ENCODE measurements around the gene GANC. TPM values are rescaled to one million over a fixed set of nuclear protein-coding genes. Genes with fewer than 3 reads are reported as not detected.
"Not testable (repeated sequence)": the region's sequence is repeated elsewhere in the genome, so short reads cannot be mapped to it uniquely, and the experiment has no call there.

Gene GANC
- total and polyA plus RNA-seq, 5 donors: 7.4 to 24.3 (median 20.8) TPM

DNA sequence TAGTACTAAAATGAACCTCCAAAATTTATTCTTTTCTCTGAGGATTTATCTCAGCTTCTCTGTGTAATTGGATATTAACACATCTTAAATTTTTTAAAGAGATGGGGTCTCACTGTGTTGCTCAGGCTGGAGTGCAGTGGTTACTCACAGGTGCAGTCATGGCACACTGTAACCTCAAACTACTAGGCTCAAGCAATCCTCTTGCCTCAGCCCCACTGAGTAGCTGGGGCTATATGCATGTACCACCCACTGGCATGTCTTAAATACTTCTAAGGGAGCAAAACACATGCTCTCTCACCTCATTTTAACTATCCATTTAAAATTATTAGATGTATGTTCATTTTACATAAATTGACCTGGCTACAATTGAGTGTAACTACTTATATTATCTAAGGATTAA, 11.6 kb downstream of the GANC start:
- no peaks in the 10 kb centered on the region for H3K27me3 ChIP-seq (ENCODE audit: control insufficient read depth, insufficient read depth)
- no peaks in the 10 kb centered on the region for H3K9me3 ChIP-seq (ENCODE audit: control insufficient read depth, low read length)
- ATAC-seq (no peak), DNase-seq (no peak)
- intact Hi-C loops (cut with DNase I): no loop called here
- H3K27ac ChIP-seq (ENCODE audit: low read length): no peak overlapping the region
- no peak overlapping the region for H3K4me3 ChIP-seq (ENCODE audit: low read length)
- no peaks in the 10 kb centered on the region for H3K4me1 ChIP-seq (ENCODE audit: control insufficient read depth, insufficient read depth, low read length)

- Histone ChIP-seq H3K4me3 (ENCODE audit: low read length) (no peak overlapping the region), H3K4me1 (ENCODE audit: control insufficient read depth, insufficient read depth, low read length) (no peaks in the 10 kb centered on the region), H3K27me3 (ENCODE audit: control insufficient read depth, insufficient read depth) (no peaks in the 10 kb centered on the region), H3K9me3 (ENCODE audit: control insufficient read depth, low read length) (no peaks in the 10 kb centered on the region), H3K27ac (ENCODE audit: low read length) (no peak overlapping the region)
- ATAC-seq (no peak), DNase-seq (no peak)
- WGBS: 86% methylated on average over 1 of the region's 1 CpG
- intact Hi-C loops (cut with DNase I): no loop called here
Measured at GRCh38 chr15:42285034-42285433, 12.0 kb downstream of the GANC start.

GRCh38 chr15:42286445-42287029, 13.5 kb downstream of the GANC start:
- Histone ChIP-seq H3K27ac (ENCODE audit: low read length) (no peak overlapping the region), H3K9me3 (ENCODE audit: control insufficient read depth, low read length) (no peaks in the 10 kb centered on the region), H3K27me3 (ENCODE audit: control insufficient read depth, insufficient read depth) (no peaks in the 10 kb centered on the region), H3K4me3 (ENCODE audit: low read length) (no peak overlapping the region), H3K4me1 (ENCODE audit: control insufficient read depth, insufficient read depth, low read length) (no peaks in the 10 kb centered on the region)
- no peak for DNase-seq
- intact Hi-C loops (cut with DNase I): no loop called here
- ATAC-seq: no peak
- 87% methylated on average over 4 of the region's 4 CpGs for WGBS

DNA sequence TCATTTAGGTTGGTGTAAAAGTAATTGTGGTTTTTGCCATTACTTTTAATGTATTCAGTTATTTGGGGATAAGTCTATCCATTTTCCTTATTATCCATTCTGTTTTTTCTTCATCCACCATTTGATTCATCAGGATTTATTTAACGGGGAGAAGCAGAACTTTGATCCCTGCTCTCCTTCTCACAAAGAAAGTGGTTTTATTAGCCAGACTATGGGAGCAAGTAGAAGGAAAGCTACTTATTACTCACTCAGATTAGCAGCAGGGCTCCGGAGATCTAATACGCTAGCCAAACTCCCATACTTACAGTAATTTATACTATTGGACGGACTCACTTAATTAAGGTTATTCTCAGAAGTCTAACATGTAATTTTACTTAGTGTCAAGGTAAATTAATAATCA, 14.9 kb downstream of the GANC start:
- no peaks in the 10 kb centered on the region for H3K9me3 ChIP-seq (ENCODE audit: control insufficient read depth, low read length)
- DNase-seq (no peak), ATAC-seq (no peak)
- H3K4me1 ChIP-seq (ENCODE audit: control insufficient read depth, insufficient read depth, low read length): no peaks in the 10 kb centered on the region
- 98% methylated on average over 4 of the region's 4 CpGs for WGBS
- no peaks in the 10 kb centered on the region for H3K27me3 ChIP-seq (ENCODE audit: control insufficient read depth, insufficient read depth)
- no peak overlapping the region for H3K27ac ChIP-seq (ENCODE audit: low read length)
- intact Hi-C loops (cut with DNase I): no loop called here
- H3K4me3 ChIP-seq (ENCODE audit: low read length): no peak overlapping the region

- Histone ChIP-seq H3K27ac (ENCODE audit: low read length) (no peak overlapping the region), H3K27me3 (ENCODE audit: control insufficient read depth, insufficient read depth) (no peaks in the 10 kb centered on the region), H3K4me1 (ENCODE audit: control insufficient read depth, insufficient read depth, low read length) (no peaks in the 10 kb centered on the region), H3K4me3 (ENCODE audit: low read length) (no peak overlapping the region), H3K9me3 (ENCODE audit: control insufficient read depth, low read length) (no peaks in the 10 kb centered on the region)
- no peak for DNase-seq
- intact Hi-C loops (cut with DNase I): no loop called here
- no peak for ATAC-seq
- 97% methylated on average over 1 of the region's 1 CpG for WGBS
Measured at GRCh38 chr15:42289166-42289565, 16.2 kb downstream of the GANC start.

GRCh38 chr15:42301004-42301403, 28.0 kb downstream of the GANC start:
- H3K4me3 ChIP-seq (ENCODE audit: low read length); H3K9me3 ChIP-seq (ENCODE audit: control insufficient read depth, low read length); ATAC-seq; H3K4me1 ChIP-seq (ENCODE audit: control insufficient read depth, insufficient read depth, low read length); DNase-seq; H3K27ac ChIP-seq (ENCODE audit: low read length); H3K27me3 ChIP-seq (ENCODE audit: control insufficient read depth, insufficient read depth); intact Hi-C loops (cut with DNase I): not testable (repeated sequence)
- WGBS: 76% methylated on average over 4 of the region's 4 CpGs

- no peak for ATAC-seq
- no peaks in the 10 kb centered on the region for H3K9me3 ChIP-seq (ENCODE audit: control insufficient read depth, low read length)
- intact Hi-C loops (cut with DNase I): no loop called here
- no peak overlapping the region for H3K4me3 ChIP-seq (ENCODE audit: low read length)
- no peaks in the 10 kb centered on the region for H3K27me3 ChIP-seq (ENCODE audit: control insufficient read depth, insufficient read depth)
- 71% methylated on average over 1 of the region's 1 CpG for WGBS
- no peaks in the 10 kb centered on the region for H3K4me1 ChIP-seq (ENCODE audit: control insufficient read depth, insufficient read depth, low read length)
- no peak for DNase-seq
- H3K27ac ChIP-seq (ENCODE audit: low read length): no peak overlapping the region
Measured at GRCh38 chr15:42306681-42307080, 33.7 kb downstream of the GANC start.

- H3K27me3 ChIP-seq (ENCODE audit: control insufficient read depth, insufficient read depth): no peaks in the 10 kb centered on the region
- ATAC-seq (no peak), DNase-seq (no peak)
- H3K4me3 ChIP-seq (ENCODE audit: low read length): no peak overlapping the region
- no peak overlapping the region for H3K27ac ChIP-seq (ENCODE audit: low read length)
- intact Hi-C loops (cut with DNase I): no loop called here
- H3K9me3 ChIP-seq (ENCODE audit: control insufficient read depth, low read length): no peaks in the 10 kb centered on the region
- no peaks in the 10 kb centered on the region for H3K4me1 ChIP-seq (ENCODE audit: control insufficient read depth, insufficient read depth, low read length)
- WGBS: 34% methylated on average over 3 of the region's 3 CpGs
Measured at GRCh38 chr15:42313463-42313862, 40.5 kb downstream of the GANC start.

DNA sequence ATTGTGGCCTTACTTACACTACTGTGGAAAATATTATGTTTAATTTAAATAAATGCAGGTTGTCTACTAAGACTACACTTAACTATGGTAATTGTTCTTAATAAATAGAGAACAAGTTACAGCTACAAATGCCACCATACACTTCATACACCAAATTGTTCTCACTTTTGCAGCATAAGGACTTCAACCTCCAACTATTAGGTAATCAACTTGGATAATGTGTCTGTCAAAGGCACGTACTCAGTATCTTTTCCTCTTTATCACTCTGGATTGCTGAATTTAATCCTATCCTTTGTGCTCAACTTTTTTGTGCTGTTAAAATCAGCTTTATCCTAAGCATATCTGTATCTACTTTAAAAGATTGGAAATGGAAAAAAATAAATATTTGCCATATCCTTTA, 41.8 kb downstream of the GANC start:
- no peaks in the 10 kb centered on the region for H3K9me3 ChIP-seq (ENCODE audit: control insufficient read depth, low read length)
- H3K27ac ChIP-seq (ENCODE audit: low read length): no peak overlapping the region
- no peak overlapping the region for H3K4me3 ChIP-seq (ENCODE audit: low read length)
- H3K4me1 ChIP-seq (ENCODE audit: control insufficient read depth, insufficient read depth, low read length): no peaks in the 10 kb centered on the region
- ATAC-seq (no peak), DNase-seq (no peak)
- WGBS: 69% methylated on average over 1 of the region's 1 CpG
- no peaks in the 10 kb centered on the region for H3K27me3 ChIP-seq (ENCODE audit: control insufficient read depth, insufficient read depth)
- intact Hi-C loops (cut with DNase I): no loop called here

- Histone ChIP-seq H3K27ac (ENCODE audit: low read length) (no peak overlapping the region), H3K4me1 (ENCODE audit: control insufficient read depth, insufficient read depth, low read length) (no peaks in the 10 kb centered on the region), H3K9me3 (ENCODE audit: control insufficient read depth, low read length) (no peaks in the 10 kb centered on the region), H3K4me3 (ENCODE audit: low read length) (no peak overlapping the region), H3K27me3 (ENCODE audit: control insufficient read depth, insufficient read depth) (no peaks in the 10 kb centered on the region)
- intact Hi-C loops (cut with DNase I): no loop called here
- 84% methylated on average over 1 of the region's 1 CpG for WGBS
- no peak for ATAC-seq
- no peak for DNase-seq
Measured at GRCh38 chr15:42315521-42315920, 42.5 kb downstream of the GANC start.

DNA sequence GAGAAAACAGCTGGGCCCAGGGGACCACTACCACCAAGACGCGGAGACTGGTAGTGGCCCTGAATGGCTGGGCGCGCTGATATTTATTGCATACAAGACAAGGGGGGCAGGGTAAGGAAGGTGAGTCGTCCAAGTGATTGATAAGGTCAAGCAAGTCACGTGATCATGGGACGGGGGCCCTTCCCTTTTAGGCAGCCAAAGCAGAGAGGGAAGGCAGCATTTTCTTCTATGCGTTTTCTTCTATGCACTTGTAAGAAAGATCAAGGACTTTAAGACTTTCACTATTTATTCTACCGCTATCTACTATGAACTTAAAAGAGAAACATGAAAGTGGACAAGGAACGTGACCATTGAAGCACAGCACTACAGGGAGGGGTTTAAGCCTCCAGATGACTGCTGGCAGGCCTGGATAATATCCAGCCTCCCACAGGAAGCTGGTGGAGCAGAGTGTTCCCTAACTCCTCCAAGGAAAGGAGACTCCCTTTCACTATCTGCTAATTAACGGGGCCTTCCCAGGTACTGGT, 43.3 kb downstream of the GANC start:
- H3K9me3 ChIP-seq (ENCODE audit: control insufficient read depth, low read length); ATAC-seq; DNase-seq; H3K4me3 ChIP-seq (ENCODE audit: low read length); H3K27me3 ChIP-seq (ENCODE audit: control insufficient read depth, insufficient read depth); H3K27ac ChIP-seq (ENCODE audit: low read length); intact Hi-C loops (cut with DNase I); H3K4me1 ChIP-seq (ENCODE audit: control insufficient read depth, insufficient read depth, low read length): not testable (repeated sequence)
- 68% methylated on average over 11 of the region's 11 CpGs for WGBS

DNA sequence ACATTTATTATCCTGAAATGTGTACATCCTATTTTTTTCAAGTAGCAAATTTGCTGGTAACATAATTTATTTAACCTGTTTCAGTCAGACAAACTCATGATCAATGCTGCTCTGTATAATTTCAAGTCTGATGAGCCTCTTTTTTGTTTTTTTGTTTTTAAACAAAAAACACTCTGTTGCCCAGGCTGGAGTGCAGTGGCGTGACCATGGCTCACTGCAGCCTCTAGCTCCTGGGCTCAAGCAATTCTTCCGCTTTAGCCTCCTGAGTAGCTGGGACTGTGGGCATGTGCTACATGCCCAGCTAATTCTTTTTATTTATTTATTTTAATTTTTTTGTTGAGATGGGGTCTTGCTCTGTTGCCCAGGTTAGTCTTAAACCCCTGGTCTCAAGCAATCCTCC, 46.2 kb downstream of the GANC start:
- no peak for ATAC-seq
- H3K4me1 ChIP-seq (ENCODE audit: control insufficient read depth, insufficient read depth, low read length): no peaks in the 10 kb centered on the region
- 98% methylated on average over 2 of the region's 2 CpGs for WGBS
- no peaks in the 10 kb centered on the region for H3K27me3 ChIP-seq (ENCODE audit: control insufficient read depth, insufficient read depth)
- DNase-seq: no peak
- H3K4me3 ChIP-seq (ENCODE audit: low read length): no peak overlapping the region
- no peak overlapping the region for H3K27ac ChIP-seq (ENCODE audit: low read length)
- no peaks in the 10 kb centered on the region for H3K9me3 ChIP-seq (ENCODE audit: control insufficient read depth, low read length)
- intact Hi-C loops (cut with DNase I): no loop called here
